Measurements from ENCODE around the gene DYNC2I2. TPM values are rescaled to one million over a fixed set of nuclear protein-coding genes. Genes with fewer than 3 reads are reported as not detected.

The DYNC2I2 gene
- total RNA-seq, 1 experiment from 2014 or later: 225 TPM

DNA sequence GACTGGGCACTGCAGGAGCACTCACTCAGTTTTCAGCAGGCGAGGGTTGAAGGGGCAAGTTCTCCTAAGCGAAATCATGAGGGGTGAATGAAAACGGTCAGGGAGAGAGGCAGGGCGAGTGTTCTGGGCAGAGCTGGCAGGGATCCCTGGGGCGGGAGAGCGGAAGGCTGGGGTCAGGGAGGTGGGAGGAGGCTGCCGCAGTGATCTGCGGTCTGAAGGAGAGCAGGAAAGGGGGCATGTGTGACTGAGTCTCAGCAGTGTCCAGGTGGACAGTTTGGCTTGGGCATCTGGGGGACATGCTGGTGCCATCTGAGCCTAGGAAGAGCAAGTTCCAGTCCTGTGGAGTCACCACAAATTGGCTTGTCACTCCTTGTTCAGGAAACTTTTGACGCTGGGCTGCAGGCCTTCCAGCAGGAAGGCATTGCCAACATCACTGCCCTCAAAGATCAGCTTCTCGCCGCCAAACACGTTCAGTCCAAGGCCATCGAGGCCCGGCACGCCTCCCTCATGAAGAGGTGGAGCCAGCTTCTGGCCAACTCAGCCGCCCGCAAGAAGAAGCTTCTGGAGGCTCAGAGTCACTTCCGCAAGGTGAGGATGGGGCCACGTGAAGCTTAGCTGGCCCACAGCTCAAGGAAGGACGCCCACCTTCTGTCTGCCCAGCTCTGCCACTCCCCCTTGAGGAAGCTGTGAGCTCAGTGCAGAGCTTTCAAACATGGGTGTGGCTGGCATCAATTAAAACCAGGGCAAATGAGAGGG is 31.1 kb downstream of the DYNC2I2 start:
- Histone ChIP-seq H3K4me2 (no peak overlapping the region), H3K4me3 (no peak overlapping the region), H3K36me3 (ENCODE audit: low read depth) (0 out of 2 replicates have a peak, but pooled peaks cover 3% of the 10 kb centered on the region), H3K9me2 (ENCODE audit: insufficient read depth) (no peaks in the 10 kb centered on the region), H3K27ac (no peak overlapping the region), H3K79me2 (ENCODE audit: low read depth) (no peaks in the 10 kb centered on the region), H3K27me3 (ENCODE audit: insufficient read depth, low read depth) (no peaks in the 10 kb centered on the region), H3K4me1 (replicated peaks; ENCODE audit: insufficient read depth) (no peaks in the 10 kb centered on the region), H2AFZ (no peak overlapping the region), H4K20me1 (ENCODE audit: insufficient read depth) (no peaks in the 10 kb centered on the region; the same call in 1 of the 2 replicates), H3K9me3 (ENCODE audit: insufficient read depth, low read depth) (no peaks in the 10 kb centered on the region), H3F3A (ENCODE audit: insufficient read depth, low read depth) (peaks cover 17% of the 10 kb centered on the region; the same call in 1 of the 2 replicates)
- TF ChIP-seq EZH2 (IDR thresholded peaks at IDR 0.05; ENCODE audit: low read depth): no peak
- TF ChIP-seq, protein P1, sequence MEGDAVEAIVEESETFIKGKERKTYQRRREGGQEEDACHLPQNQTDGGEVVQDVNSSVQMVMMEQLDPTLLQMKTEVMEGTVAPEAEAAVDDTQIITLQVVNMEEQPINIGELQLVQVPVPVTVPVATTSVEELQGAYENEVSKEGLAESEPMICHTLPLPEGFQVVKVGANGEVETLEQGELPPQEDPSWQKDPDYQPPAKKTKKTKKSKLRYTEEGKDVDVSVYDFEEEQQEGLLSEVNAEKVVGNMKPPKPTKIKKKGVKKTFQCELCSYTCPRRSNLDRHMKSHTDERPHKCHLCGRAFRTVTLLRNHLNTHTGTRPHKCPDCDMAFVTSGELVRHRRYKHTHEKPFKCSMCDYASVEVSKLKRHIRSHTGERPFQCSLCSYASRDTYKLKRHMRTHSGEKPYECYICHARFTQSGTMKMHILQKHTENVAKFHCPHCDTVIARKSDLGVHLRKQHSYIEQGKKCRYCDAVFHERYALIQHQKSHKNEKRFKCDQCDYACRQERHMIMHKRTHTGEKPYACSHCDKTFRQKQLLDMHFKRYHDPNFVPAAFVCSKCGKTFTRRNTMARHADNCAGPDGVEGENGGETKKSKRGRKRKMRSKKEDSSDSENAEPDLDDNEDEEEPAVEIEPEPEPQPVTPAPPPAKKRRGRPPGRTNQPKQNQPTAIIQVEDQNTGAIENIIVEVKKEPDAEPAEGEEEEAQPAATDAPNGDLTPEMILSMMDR (conservative IDR thresholded peaks at IDR 0.05): no peak
- no TSS peak for BruUV-seq (replicated peaks)
- intact Hi-C loops (cut with micrococcal nuclease; ENCODE audit: unreplicated experiment): no loop called here
- CTCF ChIA-PET: no interaction called here
- no peak for DNase-seq
- POLR2A ChIA-PET (ENCODE audit: unreplicated experiment): interaction anchor here (0.8 kb wide), 1 partner anchor 74 kb away, joined by 6 read pairs; the partner anchor contains the start of gene SPTAN1

DNA sequence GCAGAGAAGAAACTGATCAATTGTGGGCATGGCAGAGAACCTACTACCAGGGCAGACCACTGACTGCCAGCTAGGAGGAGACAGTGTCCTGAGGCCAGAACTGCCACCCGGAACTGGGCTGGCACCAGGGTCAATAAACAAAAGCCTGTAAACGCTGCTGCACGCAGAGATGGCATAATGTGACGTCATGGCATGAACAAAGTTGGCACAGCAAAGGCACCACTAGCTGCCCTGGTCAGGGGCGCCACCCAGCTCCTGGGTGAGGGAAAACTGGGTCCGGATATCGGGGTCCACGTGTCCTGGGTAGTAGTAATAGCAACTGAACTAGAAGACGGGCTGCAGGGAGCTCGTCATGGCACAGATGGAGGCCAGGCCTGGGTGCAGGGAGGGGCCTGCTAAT is 32.1 kb downstream of the DYNC2I2 start:
- no peaks in the 10 kb centered on the region for H3K27me3 ChIP-seq (ENCODE audit: insufficient read depth, low read depth)
- H3K27ac ChIP-seq: no peak overlapping the region
- CTCF ChIA-PET: no interaction called here
- no peak overlapping the region for H3K4me2 ChIP-seq
- no peak overlapping the region for H2AFZ ChIP-seq
- intact Hi-C loops (cut with micrococcal nuclease; ENCODE audit: unreplicated experiment): no loop called here
- no peaks in the 10 kb centered on the region for H3K9me2 ChIP-seq (ENCODE audit: insufficient read depth)
- POLR2A ChIA-PET (ENCODE audit: unreplicated experiment): no interaction called here
- H3F3A ChIP-seq (ENCODE audit: insufficient read depth, low read depth): peaks cover 8% of the 10 kb centered on the region; the same call in 1 of the 2 replicates
- BruUV-seq (replicated peaks): no TSS peak
- H3K79me2 ChIP-seq (ENCODE audit: low read depth): no peaks in the 10 kb centered on the region
- no peaks in the 10 kb centered on the region for H3K9me3 ChIP-seq (ENCODE audit: insufficient read depth, low read depth)
- no peaks in the 10 kb centered on the region; the same call in 1 of the 2 replicates for H4K20me1 ChIP-seq (ENCODE audit: insufficient read depth)
- no peak for DNase-seq
- no peak overlapping the region for H3K4me3 ChIP-seq
- H3K4me1 ChIP-seq (replicated peaks; ENCODE audit: insufficient read depth): no peaks in the 10 kb centered on the region
- H3K36me3 ChIP-seq (ENCODE audit: low read depth): 0 out of 2 replicates have a peak, but pooled peaks cover 3% of the 10 kb centered on the region
- TF ChIP-seq, protein P1 (conservative IDR thresholded peaks at IDR 0.05): no peak
- no peak for TF ChIP-seq EZH2 (IDR thresholded peaks at IDR 0.05; ENCODE audit: low read depth)

DNA sequence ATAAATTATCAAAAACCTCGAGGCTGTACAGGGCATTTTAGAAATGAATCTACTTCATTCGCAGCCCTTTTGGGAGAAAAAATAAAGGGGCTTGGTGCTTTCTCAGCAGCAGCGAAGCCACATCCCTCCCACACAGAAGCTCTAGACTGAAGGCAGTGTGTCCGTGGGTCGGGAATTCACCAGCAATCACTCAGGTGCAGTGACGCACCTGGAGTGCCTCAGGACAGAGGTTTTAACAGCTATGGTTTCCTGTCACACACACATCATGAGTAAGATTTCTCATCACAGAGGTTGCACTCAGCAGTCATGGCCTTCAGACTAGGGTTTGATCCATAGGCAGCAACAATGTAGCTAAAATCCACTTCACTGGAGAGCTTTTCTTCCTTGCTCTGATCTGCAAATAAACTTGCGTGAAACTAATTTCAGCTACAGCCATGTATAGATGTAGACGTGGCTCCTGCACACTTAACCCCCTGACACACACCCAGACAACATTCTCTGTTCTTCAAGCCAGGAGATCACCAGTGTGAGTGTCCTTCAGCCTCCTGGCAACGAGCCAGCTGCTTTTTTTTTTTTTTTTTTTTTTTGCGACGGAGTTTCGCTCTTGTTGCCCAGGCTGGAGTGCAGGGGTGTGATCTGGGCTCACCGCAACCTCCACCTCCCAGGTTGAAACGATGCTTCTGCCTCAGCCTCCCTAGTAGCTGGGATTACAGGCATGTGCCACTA is 34.8 kb downstream of the DYNC2I2 start:
- no peak overlapping the region for H3K27ac ChIP-seq
- H3K4me2 ChIP-seq: no peak overlapping the region
- intact Hi-C loops (cut with micrococcal nuclease; ENCODE audit: unreplicated experiment): no loop called here
- no peaks in the 10 kb centered on the region for H3K9me2 ChIP-seq (ENCODE audit: insufficient read depth)
- H3K4me3 ChIP-seq: no peak overlapping the region
- no peaks in the 10 kb centered on the region for H3K27me3 ChIP-seq (ENCODE audit: insufficient read depth, low read depth)
- TF ChIP-seq EZH2 (IDR thresholded peaks at IDR 0.05; ENCODE audit: low read depth): no peak
- TF ChIP-seq, protein P1 (conservative IDR thresholded peaks at IDR 0.05): no peak
- no peak overlapping the region for H2AFZ ChIP-seq
- no peaks in the 10 kb centered on the region for H4K20me1 ChIP-seq (ENCODE audit: insufficient read depth)
- ChIA-PET POLR2A (ENCODE audit: unreplicated experiment) (no interaction called here), CTCF (interaction anchor here (0.6 kb wide), 1 partner anchor 15 kb away, joined by 9 read pairs; no protein-coding TSS in a partner anchor)
- H3K36me3 ChIP-seq (ENCODE audit: low read depth): 0 out of 2 replicates have a peak, but pooled peaks cover 3% of the 10 kb centered on the region
- H3F3A ChIP-seq (ENCODE audit: insufficient read depth, low read depth): no peaks in the 10 kb centered on the region
- H3K79me2 ChIP-seq (ENCODE audit: low read depth): no peaks in the 10 kb centered on the region
- no peak for DNase-seq
- H3K9me3 ChIP-seq (ENCODE audit: insufficient read depth, low read depth): no peaks in the 10 kb centered on the region
- no TSS peak for BruUV-seq (replicated peaks)
- H3K4me1 ChIP-seq (replicated peaks; ENCODE audit: insufficient read depth): no peaks in the 10 kb centered on the region
